Measurements from ENCODE around the gene PCDHGA6.
"Not testable (repeated sequence)": the region's sequence is repeated elsewhere in the genome, so short reads cannot be mapped to it uniquely, and the experiment has no call there.

Gene PCDHGA6

GRCh38 chr5:141394401-141395187 lies 20.9 kb downstream of the PCDHGA6 start:
- not testable (repeated sequence) for DNase-seq

GRCh38 chr5:141397756-141398551 lies 24.3 kb downstream of the PCDHGA6 start, which contains the start of gene PCDHGB5:
Gene PCDHGB5 (plus strand): TSS chr5:141397947. CDS start chr5:141398128, 181 bp downstream.
- DNase-seq: not testable (repeated sequence)

DNA sequence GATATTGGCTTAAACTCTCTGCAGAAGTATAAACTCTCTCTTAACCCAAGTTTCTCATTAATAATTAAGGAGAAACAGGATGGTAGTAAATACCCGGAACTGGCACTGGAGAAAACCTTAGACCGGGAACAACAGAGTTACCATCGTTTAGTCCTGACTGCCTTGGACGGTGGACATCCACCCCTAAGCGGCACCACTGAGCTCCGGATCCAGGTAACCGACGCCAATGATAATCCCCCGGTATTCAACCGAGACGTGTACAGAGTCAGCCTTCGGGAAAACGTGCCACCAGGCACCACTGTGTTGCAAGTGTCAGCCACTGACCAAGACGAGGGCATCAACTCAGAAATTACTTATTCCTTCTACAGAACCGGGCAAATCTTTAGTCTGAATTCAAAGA lies 24.9 kb downstream of the PCDHGA6 start:
- DNase-seq: no peak

- no peak for DNase-seq
Measured at GRCh38 chr5:141399555-141400258, 26.0 kb downstream of the PCDHGA6 start.

- DNase-seq: no peak
Measured at GRCh38 chr5:141402553-141403243, 29.0 kb downstream of the PCDHGA6 start, which contains the start of gene PCDHGA9. Gene PCDHGA9 (plus strand): TSS chr5:141402778. CDS start chr5:141402953, 175 bp downstream.

DNA sequence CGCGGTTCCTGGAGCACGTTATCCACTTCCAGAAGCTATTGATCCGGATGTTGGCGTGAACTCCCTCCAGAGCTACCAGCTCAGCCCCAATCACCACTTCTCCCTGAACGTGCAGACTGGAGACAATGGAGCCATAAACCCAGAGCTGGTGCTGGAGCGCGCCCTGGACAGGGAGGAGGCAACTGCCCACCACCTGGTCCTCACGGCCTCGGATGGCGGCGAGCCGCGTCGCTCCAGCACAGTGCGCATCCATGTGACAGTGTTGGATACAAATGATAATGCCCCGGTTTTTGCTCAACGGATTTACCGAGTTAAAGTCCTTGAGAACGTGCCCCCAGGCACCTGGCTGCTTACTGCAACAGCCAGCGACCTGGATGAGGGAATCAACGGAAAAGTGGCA lies 29.7 kb downstream of the PCDHGA6 start:
- DNase-seq: no peak

GRCh38 chr5:141407790-141408505 lies 34.3 kb downstream of the PCDHGA6 start, which contains the start of gene PCDHGB6:
Gene PCDHGB6 (plus strand): TSS chr5:141408021. CDS start chr5:141408203, 182 bp downstream.
- not testable (repeated sequence) for DNase-seq

DNA sequence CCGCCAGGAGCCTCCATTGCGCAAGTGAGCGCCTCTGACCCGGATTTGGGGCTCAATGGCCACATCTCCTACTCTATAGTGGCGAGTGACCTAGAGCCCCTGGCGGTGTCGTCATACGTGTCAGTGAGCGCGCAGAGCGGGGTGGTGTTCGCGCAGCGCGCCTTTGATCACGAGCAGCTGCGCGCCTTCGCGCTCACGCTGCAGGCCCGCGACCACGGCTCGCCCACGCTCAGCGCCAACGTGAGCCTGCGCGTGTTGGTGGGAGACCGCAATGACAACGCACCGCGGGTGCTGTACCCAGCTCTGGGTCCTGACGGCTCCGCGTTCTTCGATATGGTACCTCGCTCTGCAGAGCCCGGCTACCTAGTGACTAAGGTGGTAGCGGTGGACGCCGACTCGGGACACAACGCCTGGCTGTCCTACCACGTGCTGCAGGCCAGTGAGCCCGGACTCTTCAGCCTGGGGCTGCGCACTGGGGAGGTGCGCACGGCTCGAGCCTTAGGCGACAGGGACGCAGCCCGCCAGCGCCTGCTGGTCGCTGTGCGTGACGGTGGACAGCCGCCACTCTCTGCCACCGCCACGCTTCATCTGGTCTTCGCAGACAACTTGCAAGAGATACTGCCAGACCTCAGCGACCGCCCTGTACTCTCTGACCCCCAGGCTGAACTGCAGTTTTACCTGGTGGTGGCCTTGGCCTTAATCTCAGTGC lies 36.1 kb downstream of the PCDHGA6 start:
- DNase-seq: no peak

- DNase-seq: no peak
Measured at GRCh38 chr5:141411575-141411974, 37.9 kb downstream of the PCDHGA6 start.

GRCh38 chr5:141412854-141413539 lies 39.3 kb downstream of the PCDHGA6 start, which contains the start of gene PCDHGA10:
Gene PCDHGA10 (plus strand): TSS chr5:141412987. CDS start chr5:141413176, 189 bp downstream.
- DNase-seq: no peak

GRCh38 chr5:141413540-141414069 lies 39.9 kb downstream of the PCDHGA6 start:
- no peak for DNase-seq

- not testable (repeated sequence) for DNase-seq
Measured at GRCh38 chr5:141414548-141415274, 41.0 kb downstream of the PCDHGA6 start.

GRCh38 chr5:141415275-141415618 lies 41.6 kb downstream of the PCDHGA6 start:
- DNase-seq: not testable (repeated sequence)

GRCh38 chr5:141417494-141418172 lies 43.9 kb downstream of the PCDHGA6 start, which contains the start of gene PCDHGB7:
Gene PCDHGB7 (plus strand): TSS chr5:141417677. CDS start chr5:141417860, 183 bp downstream.
- DNase-seq: not testable (repeated sequence)

- DNase-seq: no peak
Measured at GRCh38 chr5:141419074-141419880, 45.6 kb downstream of the PCDHGA6 start.

DNA sequence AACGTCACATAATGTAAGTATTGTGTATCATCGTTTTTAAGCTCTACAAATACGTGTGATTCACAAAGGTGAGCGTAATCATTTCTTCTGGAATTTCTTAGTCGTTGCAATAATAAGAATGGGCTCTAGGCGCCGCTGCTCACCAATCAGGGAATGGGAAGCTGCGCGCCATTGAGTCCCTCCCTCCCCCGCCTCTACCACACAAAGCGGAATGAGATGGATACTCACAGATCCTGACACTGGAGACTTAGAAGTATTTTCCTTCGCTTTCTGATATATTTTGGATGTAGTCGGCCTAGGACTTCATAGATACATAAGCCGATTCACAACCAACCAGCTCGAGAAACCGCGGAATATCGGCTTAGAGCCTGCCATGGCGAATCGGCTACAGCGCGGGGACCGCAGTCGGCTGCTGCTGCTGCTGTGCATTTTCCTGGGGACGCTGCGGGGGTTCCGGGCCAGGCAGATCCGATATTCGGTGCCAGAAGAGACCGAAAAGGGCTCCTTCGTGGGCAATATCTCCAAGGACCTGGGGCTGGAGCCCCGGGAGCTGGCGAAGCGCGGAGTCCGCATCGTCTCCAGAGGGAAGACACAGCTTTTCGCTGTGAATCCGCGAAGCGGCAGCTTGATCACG lies 47.3 kb downstream of the PCDHGA6 start, which contains the start of gene PCDHGA11:
Gene PCDHGA11, plus strand, starts transcription at position 197 of the 634 bp plus-strand sequence. Its CDS starts 177 bp downstream, at position 374.
- no peak for DNase-seq

DNA sequence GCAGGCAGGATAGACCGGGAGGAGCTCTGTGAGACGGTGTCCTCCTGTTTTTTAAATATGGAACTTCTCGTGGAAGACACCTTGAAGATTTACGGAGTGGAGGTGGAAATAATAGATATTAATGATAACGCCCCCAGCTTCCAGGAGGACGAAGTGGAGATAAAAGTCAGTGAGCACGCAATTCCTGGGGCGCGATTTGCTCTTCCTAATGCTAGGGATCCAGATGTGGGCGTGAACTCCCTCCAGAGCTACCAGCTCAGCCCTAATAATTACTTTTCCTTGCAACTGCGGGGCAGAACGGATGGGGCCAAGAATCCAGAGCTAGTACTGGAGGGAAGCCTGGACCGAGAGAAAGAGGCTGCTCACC lies 47.8 kb downstream of the PCDHGA6 start:
- DNase-seq: no peak
